ENCODE measurements around the gene LIX1L.

DNA sequence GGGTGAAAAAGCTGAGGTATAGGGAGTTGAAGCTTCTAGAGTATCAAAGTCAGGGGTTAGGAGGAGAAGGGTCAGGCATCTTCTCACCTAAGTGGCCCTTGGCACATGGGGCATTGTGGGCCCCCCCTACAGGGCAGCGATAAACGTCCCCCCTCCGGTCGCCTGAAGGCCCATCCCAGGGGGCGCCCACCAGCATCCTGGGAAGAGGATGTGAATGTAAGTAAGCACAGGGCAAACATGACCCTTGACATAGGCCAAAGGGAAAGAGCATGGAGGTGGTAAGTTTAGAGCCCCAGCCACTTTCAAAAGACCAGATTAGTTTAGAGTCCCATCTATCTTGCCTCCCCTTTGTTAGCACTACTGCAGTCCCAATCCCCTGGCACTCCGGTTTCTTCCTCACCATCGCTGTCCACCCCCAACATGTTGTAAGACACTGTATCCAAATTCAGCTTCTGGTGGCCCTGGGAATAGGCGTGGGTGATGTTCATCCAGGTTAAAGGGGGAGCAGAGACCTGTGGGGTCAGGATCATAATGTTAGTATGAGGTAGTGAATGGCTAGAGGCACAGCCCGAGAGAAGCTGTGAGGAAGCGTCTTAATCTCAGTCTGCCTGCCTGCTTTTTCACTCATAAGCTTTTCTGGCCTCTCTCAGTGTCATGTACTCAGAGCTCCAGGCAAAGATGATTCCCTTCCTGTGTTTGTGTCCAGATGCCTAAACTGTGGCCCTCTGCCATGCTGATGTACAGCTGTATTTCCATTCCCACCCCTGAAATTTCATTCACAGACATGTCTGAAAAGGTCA, 50.7 kb downstream of the LIX1L start:
- no peak for TF ChIP-seq GATA2 (IDR thresholded peaks at IDR 0.05; ENCODE audit: low read depth, low read length)
- no peak for TF ChIP-seq GATA3 (IDR thresholded peaks at IDR 0.05; ENCODE audit: low read depth, low read length)
